HCT116 (cell line): ENCODE measurements around the gene LEPR.

Source experiments
- POLR2AphosphoS5 ChIP-seq: IDR thresholded peaks from 2 replicates; pipeline ENCODE4 v1.6.1; 2011; ENCODE audit warnings: mild to moderate bottlenecking, low read depth, low read length, moderate library complexity
- TF ChIP-seq, protein P1 (sequence below), 3 experiments: fragments of 200-600 bp in 1 of 3; sonication (generic) in 1 of 3; IDR thresholded peaks in 2 of 3; conservative IDR thresholded peaks in 1 of 3; 2 replicates each; pipeline ENCODE4 v1.5.1; 2012 to 2017; ENCODE audit warnings: low read depth in 2 of 3, low read length in 2 of 3, antibody characterized with exemption in 1 of 3, borderline replicate concordance in 1 of 3, control low read depth in 1 of 3, mild to moderate bottlenecking in 1 of 3, mixed read lengths in 1 of 3, mixed run types in 1 of 3, moderate library complexity in 1 of 3; ENCODE audit not compliant: insufficient read depth in 1 of 3

DNA sequence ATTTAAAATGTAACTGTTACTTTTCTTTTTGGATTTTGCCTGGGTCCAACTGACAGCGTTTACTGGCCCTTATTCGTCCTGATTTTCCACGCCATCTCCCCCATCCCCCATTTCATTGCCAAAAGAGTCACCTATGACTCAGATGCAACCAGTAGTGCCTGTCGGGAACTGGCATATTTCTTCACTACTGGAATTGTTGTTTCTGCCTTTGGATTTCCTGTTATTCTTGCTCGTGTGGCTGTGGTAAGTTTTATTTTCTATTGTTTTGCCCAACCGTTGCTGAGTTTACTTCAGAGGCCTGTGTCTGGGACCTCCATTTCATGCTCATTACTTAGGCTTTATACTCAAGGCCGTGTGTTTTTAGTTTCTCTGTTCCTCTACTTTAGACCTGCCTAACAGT is 9.3 kb downstream of the LEPR start:
- TF ChIP-seq, protein P1, sequence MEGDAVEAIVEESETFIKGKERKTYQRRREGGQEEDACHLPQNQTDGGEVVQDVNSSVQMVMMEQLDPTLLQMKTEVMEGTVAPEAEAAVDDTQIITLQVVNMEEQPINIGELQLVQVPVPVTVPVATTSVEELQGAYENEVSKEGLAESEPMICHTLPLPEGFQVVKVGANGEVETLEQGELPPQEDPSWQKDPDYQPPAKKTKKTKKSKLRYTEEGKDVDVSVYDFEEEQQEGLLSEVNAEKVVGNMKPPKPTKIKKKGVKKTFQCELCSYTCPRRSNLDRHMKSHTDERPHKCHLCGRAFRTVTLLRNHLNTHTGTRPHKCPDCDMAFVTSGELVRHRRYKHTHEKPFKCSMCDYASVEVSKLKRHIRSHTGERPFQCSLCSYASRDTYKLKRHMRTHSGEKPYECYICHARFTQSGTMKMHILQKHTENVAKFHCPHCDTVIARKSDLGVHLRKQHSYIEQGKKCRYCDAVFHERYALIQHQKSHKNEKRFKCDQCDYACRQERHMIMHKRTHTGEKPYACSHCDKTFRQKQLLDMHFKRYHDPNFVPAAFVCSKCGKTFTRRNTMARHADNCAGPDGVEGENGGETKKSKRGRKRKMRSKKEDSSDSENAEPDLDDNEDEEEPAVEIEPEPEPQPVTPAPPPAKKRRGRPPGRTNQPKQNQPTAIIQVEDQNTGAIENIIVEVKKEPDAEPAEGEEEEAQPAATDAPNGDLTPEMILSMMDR (IDR thresholded peaks at IDR 0.05 in 2 of 3, conservative IDR thresholded peaks at IDR 0.05 in 1 of 3; ENCODE audit: borderline replicate concordance in 1 of 3, insufficient read depth in 1 of 3, low read depth in 2 of 3, low read length in 2 of 3) = no peak
- no peak for TF ChIP-seq POLR2AphosphoS5
